Transverse colon (tissue), 4 donors: ENCODE measurements around the gene DGAT2. TPM values are rescaled to one million over a fixed set of nuclear protein-coding genes. Genes with fewer than 3 reads are reported as not detected.

Source experiments
- DNase-seq: peaks from one replicate; pipeline ENCODE4 v3.0.0-alpha.2; 2019
- H3K27ac ChIP-seq, 4 donors: fragments of 200-600 bp; sonication (generic); 2 replicates each; pipeline ENCODE4 v1.5.1; 2016 to 2018; ENCODE audit warnings: inconsistent platforms in 4 of 4
- H3K27me3 ChIP-seq: fragments of 200-600 bp; sonication (generic); 2 replicates; pipeline ENCODE4 v1.5.1; 2017; ENCODE audit warnings: inconsistent platforms
- H3K36me3 ChIP-seq, 4 donors: fragments of 200-600 bp; sonication (generic); 2 replicates each; pipeline ENCODE4 v1.5.1; 2017 to 2019; ENCODE audit warnings: inconsistent platforms in 4 of 4
- H3K4me1 ChIP-seq, 4 donors: fragments of 200-600 bp; sonication (generic); 2 replicates each; pipeline ENCODE4 v1.5.1; 2017 to 2020; ENCODE audit warnings: inconsistent platforms in 4 of 4
- H3K4me3 ChIP-seq, 4 donors: fragments of 200-600 bp; sonication (generic); 1 replicate in 1 of 4; 2 replicates in 3 of 4; pipeline versions ENCODE4 v1.5.1 to v1.6.1; 2017 to 2019; ENCODE audit warnings: inconsistent platforms in 4 of 4
- H3K9me3 ChIP-seq, 2 donors: fragments of 200-600 bp; sonication (generic); 2 replicates each; pipeline ENCODE4 v1.5.1; 2017 to 2019; ENCODE audit warnings: inconsistent platforms in 2 of 2
- CTCF ChIP-seq, 5 experiments: fragments of 200-600 bp in 3 of 5; fragments of 450-650 bp in 2 of 5; sonication (generic) in 3 of 5; IDR thresholded peaks; 1 replicate in 2 of 5; 2 replicates in 3 of 5; pipeline ENCODE4 v1.5.1; 2016 to 2017; ENCODE audit warnings: antibody characterized with exemption in 5 of 5, inconsistent platforms in 3 of 5, mild to moderate bottlenecking in 2 of 5, moderate library complexity in 1 of 5
- EP300 ChIP-seq: sonication (generic); formaldehyde crosslinking; IDR thresholded peaks from one replicate; pipeline ENCODE4 v1.6.1; 2017; ENCODE audit warnings: antibody characterized with exemption, low read depth
- POLR2A ChIP-seq: fragments of 450-650 bp; IDR thresholded peaks from one replicate; pipeline ENCODE4 v1.6.1; 2016; ENCODE audit warnings: antibody characterized with exemption, mild to moderate bottlenecking, moderate library complexity
- POLR2AphosphoS5 ChIP-seq, 3 donors: sonication (generic); formaldehyde crosslinking; IDR thresholded peaks; one replicate each; pipeline ENCODE4 v1.6.1; 2016; ENCODE audit warnings: antibody characterized with exemption in 3 of 3
- WGBS, 2 donors: methylation state at CpG; one replicate each; pipeline ENCODE4 v1.1.5; 2018; ENCODE audit warnings: low coverage in 1 of 2; 5-methylcytosine and 5-hydroxymethylcytosine counted together
- in situ Hi-C, 4 donors: fragments of 200-750 bp; cut with MboI; loops; one replicate each; pipeline versions ENCODE4 v1.15.0 to v1.15.1; 2017; ENCODE audit warnings: low sequenced_read_pairs in 3 of 4, low pct_ligation_motif_present in 1 of 4, low pct_unique_long_range_greater_than_20kb in 1 of 4
- intact Hi-C: fragments of 100-400 bp; cut with DNase I; formaldehyde crosslinking; loops from one replicate; pipeline ENCODE4 v1.15.1; 2023; ENCODE audit warnings: low total_unique reads
- total RNA-seq, 4 donors: library from RNA; depleted of rRNA; stranded (reverse); fragments of >200 nt; gene quantifications; one replicate each; pipeline ENCODE4 v1.1.0, GENCODE V29; 2016

DGAT2 gene
- total RNA-seq, 4 donors from 2014 or later, result 3.3 to 3.7 TPM; not detected in 2

GRCh38 chr11:75802021-75802912, 33.7 kb downstream of the DGAT2 start:
- TF ChIP-seq EP300 (no peak), POLR2A (no peak), POLR2AphosphoS5 (IDR thresholded peaks at IDR 0.05) (no peak), CTCF (IDR thresholded peaks at IDR 0.05) (no peak)
- no peaks in the 10 kb centered on the region for H3K27me3 ChIP-seq
- H3K9me3 ChIP-seq, result no peaks in the 10 kb centered on the region
- no peak overlapping the region for H3K27ac ChIP-seq
- in situ Hi-C loops, result loop anchor here in 2 of 4 donors (10.0 kb wide), 1 partner anchor 63 kb away; no protein-coding TSS in a partner anchor
- intact Hi-C loops, result loop anchor here (2.0 to 5.0 kb wide), 2 partner anchors 65 to 347 kb away; no protein-coding TSS in a partner anchor
- H3K36me3 ChIP-seq, result no peaks in the 10 kb centered on the region
- no peak overlapping the region for H3K4me3 ChIP-seq
- DNase-seq, result no peak
- no peaks in the 10 kb centered on the region for H3K4me1 ChIP-seq
- 90 to 94% methylated on average over 8 to 12 of the region's 12 CpGs for WGBS, 2 donors

- no peaks in the 10 kb centered on the region for H3K4me1 ChIP-seq
- H3K27ac ChIP-seq, result no peak overlapping the region
- H3K36me3 ChIP-seq, result no peaks in the 10 kb centered on the region
- TF ChIP-seq CTCF (IDR thresholded peaks at IDR 0.05) (peak; percentile 89 to 92 (median 90)), EP300 (no peak), POLR2AphosphoS5 (IDR thresholded peaks at IDR 0.05) (no peak), POLR2A (no peak)
- in situ Hi-C loops (loop anchor here in 2 of 4 donors (10.0 kb wide), 1 partner anchor 62 kb away; no protein-coding TSS in a partner anchor), intact Hi-C loops (loop anchor here (2.0 to 5.0 kb wide), 2 partner anchors 64 to 346 kb away; no protein-coding TSS in a partner anchor)
- DNase-seq, result peak; percentile 83
- H3K27me3 ChIP-seq, result no peaks in the 10 kb centered on the region
- 41 to 58% methylated on average over 4 to 10 of the region's 10 CpGs for WGBS, 2 donors
- H3K4me3 ChIP-seq, result no peak overlapping the region
- H3K9me3 ChIP-seq, result no peaks in the 10 kb centered on the region
These were observed 34.6 kb downstream of the DGAT2 start for GRCh38 chr11:75802913-75803820.

- Histone ChIP-seq H3K36me3 (no peaks in the 10 kb centered on the region), H3K4me1 (peaks cover 0 to 4% (median 2%) of the 10 kb centered on the region in 4 donors), H3K9me3 (no peaks in the 10 kb centered on the region), H3K27ac (no peak overlapping the region), H3K27me3 (no peaks in the 10 kb centered on the region), H3K4me3 (no peak overlapping the region)
- intact Hi-C loops, result no loop called here
- in situ Hi-C loops, result loop anchor here (5.0 to 10.0 kb wide), 3 partner anchors 48 to 58 kb away; no protein-coding TSS in a partner anchor
- DNase-seq, result no peak
- 51 to 60% methylated on average over 2 of the region's 2 CpGs for WGBS, 2 donors
- TF ChIP-seq EP300, result no peak
- no peak for TF ChIP-seq CTCF (IDR thresholded peaks at IDR 0.05)
- TF ChIP-seq POLR2AphosphoS5 (IDR thresholded peaks at IDR 0.05), result no peak
- no peak for TF ChIP-seq POLR2A
These were observed 40.5 kb downstream of the DGAT2 start for GRCh38 chr11:75809111-75809510.
